Activated CD4-positive, alpha-beta T cell treated with anti-CD3 and anti-CD28 coated beads, Interleukin-2, amount 50 U/mL, for 24 hours (primary cell): ENCODE measurements around the gene TMEM255B.

Experiments
- DNase-seq, 2 donors: peaks; one replicate each; pipeline ENCODE4 v3.0.0-alpha.2; 2020; ENCODE audit warnings: low read depth in 1 of 2, low spot score in 1 of 2

The TMEM255B gene

DNA sequence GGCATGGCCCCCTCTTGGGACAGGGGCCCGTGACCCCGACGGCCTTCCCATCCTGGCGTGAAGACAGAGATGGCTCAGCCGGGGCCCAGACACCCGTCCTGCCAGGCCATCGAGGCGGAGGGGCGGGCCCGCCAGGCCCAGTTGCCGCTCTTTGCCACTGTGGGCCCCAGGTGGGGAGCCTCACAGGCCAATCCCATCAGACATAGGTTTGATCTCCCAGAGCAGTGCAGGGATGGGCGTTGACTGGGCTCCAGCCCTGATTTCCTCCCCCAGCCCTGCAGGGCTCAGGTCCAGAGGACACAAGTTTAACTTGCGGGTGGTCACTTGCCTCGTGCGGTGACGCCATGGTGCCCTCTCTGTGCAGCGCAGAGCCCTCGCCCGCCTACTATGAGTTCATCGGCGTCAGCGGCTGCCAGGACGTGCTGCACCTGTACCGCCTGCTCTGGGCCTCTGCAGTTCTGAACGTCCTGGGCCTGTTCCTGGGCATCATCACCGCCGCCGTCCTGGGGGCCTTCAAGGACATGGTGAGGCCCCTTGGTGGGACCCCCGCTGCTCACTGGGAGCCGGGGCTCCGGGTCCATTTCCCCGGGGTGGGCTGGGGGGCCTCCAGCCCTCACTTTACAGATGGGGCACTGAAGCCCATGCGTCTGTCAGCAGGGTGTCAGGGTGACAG, 42.4 kb downstream of the TMEM255B start:
- DNase-seq, result no peak

DNA sequence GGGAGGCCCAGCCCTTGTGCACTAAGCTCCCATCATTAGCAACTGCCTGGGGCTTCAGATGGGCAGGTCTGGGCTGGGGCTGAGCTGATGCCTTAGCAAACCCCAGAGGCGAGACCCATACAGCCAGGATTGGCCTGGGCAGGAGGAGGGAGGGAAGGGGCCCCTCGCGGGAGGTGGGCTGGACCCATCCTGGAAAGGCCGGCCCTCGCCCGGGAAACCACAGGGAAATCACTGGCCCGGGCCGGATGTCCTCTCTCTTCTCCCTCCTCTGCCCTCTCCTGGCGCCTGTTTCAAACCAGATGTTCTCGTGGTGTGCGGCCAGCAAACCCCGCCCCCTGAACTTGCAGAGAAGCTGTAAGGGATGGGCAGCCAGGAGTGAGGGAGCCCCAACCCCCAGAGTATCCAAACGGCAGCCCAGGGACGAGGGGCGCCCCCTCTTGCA, 43.1 kb downstream of the TMEM255B start:
- DNase-seq, result no peak

DNA sequence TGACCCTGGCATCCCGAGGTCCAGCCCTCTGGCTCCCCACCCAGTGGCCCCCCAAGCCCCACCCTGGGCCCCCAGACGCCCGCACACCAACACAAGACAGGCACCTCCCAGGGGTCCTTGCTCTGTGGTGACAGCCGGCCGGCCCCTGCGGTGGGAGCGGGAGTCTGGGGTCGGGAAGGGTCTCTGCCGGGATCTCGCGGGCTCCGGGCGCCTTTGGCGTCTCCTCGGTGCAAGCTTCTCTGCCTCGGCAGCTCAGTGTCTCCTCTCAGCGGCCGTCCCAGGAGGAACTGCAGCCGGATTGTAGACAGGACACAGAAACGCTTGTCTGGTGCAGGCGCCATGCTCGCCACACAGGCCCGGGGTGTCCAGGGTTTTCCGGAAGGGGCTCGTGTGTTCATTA, 43.7 kb downstream of the TMEM255B start:
- no peak for DNase-seq

DNA sequence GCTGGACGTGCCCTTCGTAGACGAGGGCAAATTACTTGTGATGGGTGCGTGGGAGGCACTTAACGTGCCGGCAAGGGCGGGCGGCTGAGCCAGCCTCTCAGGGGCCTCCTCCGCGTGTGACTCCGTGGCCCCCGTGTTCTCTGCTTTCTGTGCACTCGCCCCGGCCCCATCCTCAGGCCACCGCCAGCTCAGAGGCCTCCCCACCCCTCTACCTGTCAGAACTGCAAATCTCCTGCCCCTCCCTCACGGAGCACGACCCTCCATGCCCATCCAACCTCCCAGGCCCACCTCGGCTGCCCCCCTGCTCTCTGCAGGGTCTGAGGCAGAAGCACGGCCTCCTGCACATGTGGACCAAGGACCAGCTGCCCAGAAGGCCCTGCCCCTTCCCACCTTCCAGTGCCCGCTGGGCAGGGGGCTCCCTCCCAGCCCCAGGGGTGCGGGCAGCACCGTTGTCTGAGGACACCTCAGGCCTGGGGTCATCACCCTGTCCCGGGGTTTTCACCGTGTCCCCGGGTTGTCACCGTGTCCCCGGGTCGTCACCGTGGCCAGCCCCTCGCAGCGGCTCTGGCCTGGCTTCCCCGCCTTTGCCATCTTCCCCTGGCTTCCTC, 44.5 kb downstream of the TMEM255B start:
- DNase-seq, result no peak

DNA sequence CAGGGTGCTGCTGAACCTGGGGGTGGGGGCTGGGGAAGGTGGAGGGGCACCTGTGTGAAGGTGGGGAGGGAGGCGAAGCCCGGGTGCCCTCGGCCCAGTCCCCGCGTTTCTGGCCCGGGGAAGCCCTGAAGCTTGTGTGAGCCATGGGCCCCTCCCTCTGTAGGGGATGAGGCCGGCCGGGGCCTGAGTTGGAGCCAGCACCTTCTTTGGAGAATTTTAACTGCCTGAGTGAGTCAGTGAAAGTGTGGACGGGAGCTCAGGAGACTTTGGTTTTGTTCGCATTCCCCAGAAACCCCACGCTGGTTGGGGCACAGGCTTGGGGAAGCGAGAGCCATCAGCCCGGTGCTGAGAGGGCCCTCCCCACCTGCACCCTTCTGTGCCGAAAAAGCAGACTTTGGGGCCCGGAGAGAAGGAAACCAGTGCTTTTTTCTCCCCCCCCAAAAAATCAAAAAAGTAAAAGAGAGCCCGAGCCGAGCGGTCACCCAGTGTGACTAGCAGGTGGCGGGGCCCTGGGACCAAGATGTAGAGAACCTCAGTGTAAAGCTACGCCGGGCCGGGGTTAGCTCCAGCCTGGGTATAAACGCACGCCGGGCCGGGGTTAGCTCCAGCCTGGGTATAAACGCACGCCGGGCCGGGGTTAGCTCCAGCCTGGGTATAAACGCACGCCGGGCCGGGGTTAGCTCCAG, 45.1 kb downstream of the TMEM255B start:
- DNase-seq, result no peak

DNA sequence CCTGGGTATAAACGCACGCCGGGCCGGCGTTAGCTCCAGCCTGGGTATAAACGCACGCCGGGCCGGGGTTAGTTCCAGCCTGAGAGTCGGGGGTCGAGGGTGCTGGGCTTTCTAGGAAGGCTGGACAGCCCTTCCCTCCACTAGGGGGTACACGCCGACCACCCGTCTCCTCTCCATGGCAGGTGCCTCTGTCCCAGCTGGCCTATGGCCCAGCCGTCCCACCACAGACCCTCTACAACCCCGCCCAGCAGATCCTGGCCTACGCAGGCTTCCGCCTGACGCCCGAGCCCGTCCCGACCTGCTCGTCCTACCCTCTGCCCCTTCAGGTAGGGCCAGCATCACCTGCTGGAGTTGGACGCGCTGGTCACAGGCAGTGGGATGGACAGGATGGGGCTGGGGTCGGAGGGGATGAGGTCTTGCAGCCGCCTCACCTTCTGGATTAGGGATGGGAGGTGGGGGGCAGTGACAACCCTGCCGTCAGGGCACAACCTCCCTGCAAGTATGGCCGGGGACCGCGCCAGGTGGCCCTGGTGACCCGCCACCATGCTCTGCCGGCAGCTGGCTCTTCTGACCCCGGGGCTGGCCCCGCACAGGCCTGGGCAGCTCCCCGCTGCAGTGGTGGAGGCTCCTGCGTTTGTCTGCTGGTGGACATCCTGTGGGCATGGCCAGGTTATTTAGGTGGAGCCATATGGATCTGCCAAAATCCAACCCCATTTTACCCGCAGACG, 45.8 kb downstream of the TMEM255B start:
- DNase-seq, result no peak

DNA sequence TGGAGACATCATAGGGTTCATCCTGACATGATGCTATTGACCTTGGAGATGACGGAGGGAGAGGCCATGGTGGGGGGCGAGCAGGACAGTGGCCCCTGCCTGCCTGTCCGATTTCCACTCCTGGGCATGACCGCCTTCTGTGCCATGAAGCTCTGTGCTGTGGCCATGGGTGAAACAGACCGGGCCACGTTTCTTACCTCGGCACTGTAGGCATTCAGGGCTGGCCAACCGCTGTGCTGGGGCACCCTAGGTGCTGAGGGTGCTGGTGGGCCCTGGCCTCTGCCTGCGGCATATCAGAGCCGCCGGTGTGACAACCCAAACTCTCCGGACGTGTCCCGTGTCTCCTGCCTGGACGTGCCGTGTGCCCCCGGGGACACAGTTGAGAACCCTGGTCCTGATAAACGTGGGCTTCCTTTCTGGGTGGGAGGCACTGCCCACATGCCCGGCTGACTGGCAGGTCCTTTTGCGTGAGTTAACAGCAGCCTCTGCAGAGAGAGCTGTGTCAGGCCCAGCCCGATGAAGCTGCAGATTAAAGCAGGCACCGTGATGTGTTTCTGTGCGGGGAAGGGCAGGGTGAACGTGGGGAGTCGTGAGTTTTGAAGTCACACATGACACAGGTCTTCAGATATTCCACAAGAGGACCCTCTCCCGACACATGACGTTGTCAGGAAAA, 46.5 kb downstream of the TMEM255B start:
- no peak for DNase-seq

DNA sequence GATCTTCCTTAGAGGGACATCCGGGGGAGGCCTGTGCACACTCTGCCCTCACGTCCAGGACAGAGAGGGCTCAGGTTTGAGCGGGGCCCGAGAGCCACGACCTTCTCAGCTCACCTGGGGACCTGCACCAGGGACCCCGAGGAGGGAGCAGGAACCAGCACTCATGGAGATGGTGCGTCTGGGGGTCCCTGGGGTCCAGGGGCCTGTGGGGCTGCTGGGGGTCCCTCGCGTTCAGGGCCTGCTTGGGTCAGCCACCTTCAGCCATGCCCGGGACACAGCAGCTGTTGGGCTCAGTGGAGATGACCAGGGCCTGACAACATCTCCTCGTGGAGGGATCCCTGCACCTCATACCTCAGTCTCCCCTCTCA, 47.1 kb downstream of the TMEM255B start:
- no peak for DNase-seq

DNA sequence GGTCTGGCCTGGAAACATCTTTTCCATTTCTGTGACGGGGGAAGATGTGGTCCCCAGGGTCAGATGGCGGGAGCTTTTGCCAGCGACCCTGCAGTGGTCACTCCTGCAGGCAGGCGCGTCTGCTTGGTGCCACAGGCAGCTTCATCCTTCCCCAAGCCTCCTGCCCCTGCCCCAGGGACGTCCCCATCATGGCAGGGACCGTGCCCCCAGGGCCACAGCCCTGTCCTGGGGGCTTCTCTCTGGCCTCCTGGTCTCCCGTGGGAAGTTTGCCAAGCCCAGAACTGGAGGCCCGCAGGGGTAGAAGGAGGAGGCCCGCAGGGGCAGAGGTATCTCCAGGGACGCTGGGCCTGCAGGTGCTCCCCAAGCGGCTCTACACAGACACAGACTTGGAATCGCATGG, 47.5 kb downstream of the TMEM255B start:
- DNase-seq, result no peak

DNA sequence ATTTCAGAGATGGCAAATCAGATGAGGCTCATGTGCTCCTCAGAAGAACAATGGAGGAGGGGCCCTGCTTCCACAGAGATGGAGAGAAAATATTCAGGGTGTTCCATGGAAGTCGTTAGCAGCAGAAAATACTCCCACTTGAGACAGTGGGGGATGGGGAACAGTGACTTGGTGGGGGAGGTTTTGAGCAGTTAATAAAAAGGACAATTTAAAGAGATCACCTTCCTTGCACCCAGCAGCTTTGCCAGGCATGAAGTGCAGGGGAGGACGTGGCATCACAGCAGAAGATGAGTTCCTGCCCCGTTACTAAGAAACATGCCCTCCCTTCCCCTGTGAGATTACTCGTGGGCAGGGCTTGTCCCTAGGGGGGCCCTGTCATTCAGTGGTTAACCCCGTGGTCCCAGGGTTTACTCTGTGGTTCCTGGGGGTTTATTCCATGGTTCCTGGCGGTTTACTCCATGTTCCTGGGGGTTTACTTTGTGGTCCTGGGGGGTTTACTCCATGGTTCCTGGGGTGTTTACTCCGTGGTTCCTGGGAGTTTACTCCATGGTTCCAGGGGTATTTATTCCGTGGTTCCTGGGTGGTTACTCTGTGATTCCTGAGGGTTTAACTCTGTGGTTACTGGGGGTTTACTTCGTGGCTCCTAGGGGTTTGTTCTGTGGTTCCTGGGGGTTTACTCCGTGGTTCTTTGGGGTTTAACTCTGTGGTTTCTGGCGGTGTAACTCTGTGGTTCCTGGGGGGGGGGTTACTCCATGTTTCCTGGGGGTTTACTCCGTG, 49.2 kb downstream of the TMEM255B start:
- DNase-seq, result no peak

DNA sequence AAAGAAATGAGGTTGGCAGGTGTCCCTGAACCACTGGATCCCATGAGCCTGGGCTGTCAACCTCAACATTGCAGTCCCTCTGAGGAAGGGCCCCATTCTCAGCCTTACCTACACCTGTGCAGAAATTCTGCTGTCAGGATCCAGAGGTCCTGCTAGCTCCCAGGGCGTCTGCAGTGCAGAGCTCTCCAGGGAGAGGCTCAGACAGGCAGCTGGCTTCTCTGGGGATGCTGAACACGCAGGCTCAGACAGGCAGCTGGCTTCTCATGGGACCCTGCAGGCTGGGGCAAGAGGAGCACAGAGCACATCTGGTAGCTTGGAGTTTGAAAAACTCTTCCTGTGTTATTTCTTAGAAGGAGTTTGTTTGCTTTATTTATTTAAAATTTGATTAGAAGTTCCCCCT, 50.9 kb downstream of the TMEM255B start:
- no peak for DNase-seq

DNA sequence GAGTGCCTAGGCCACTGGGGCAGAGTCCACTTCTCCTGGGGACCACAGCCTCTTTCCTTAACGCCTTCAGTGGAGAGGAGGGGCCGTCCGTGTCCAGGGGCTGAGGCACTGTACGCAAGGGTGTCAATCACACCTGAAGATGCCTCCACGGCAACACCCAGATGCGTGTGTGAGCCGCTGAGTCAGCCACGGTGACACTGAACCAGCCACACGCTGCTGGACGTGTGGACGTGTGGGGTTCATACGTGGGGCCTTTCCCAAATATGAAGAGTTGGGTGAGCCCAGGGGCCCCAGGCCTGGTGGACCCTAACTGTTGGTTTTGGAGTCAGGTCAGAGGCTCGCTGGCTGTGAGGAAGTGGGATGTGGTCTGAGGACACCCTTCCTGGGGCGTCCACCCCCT, 51.6 kb downstream of the TMEM255B start:
- DNase-seq, result no peak

DNA sequence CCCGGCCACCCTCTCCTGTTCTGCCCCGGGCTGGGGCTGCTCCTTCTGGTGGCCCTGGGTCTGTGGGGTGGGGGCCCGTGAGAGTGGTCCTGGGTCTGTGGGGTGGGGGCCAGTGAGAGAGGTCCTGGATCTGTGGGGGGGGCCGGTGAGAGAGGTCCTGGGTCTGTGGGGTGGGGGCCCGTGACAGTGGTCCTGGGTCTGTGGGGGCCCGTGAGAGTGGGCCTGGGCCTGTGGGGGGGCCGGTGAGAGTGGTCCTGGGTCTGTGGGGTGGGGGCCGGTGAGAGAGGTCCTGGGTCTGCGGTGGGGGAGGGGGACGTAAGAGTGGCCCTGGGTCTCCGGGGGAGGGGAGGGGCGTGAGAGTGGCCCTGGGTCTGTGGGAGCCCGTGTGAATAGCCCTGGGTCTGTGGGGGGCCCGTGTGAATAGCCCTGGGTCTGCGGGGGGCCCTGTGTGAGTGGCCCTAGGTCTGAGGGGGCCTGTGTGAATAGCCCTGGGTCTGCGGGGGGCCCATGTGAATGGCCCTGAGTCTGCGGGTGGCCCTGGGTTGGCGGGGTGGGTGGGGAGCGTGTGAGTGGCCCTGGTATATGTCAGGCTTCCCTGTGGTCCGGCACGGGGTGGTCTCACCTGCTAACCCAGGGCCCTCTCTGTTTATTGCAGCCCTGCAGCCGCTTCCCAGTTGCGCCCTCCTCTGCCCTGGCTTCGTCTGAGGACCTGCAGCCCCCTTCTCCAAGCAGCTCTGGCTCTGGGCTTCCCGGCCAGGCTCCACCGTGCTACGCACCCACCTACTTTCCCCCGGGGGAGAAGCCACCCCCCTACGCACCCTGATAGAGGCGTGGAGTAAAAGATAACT, 52.3 kb downstream of the TMEM255B start:
- DNase-seq, result no peak

DNA sequence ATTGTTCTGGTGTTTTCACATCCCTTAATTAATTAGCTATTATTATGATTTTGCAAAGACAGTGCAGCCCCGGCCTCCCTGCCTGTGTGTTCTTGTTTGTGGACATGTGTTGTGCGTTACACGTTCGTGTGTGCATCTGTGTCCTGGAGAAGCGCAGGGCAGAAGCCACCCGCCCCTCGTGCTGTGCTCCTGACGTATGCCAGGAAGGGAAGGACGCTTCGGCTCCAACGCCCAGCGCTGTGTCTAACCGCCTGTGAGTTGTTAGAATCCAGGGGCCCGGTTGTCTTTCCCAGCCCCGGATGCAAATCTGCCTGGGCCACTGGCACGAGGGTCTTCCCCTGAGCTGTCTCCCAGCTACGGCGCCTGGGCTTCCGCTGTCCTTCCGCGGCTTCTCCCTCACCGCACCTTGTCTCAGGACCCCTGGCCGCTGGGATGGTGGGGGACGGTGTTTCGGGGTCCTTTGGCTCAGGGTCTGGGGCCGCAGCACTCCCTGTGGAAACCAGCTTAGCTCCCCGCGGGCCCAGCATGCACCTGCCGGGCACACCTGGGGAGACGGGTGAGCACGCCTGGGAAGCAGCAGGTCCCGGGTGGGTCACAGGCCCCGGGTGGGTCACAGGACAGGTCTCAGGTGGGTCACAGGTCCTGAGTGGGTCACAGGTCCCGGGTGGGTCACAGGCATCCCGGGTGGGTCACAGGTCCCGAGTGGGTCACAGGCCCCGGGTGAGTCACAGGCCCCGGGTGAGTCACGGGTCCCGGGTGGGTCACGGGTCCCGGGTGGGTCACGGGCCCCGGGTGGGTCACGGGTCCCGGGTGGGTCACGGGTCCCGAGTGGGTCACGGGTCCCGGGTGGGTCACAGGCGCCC, 53.4 kb downstream of the TMEM255B start:
- DNase-seq, result no peak

DNA sequence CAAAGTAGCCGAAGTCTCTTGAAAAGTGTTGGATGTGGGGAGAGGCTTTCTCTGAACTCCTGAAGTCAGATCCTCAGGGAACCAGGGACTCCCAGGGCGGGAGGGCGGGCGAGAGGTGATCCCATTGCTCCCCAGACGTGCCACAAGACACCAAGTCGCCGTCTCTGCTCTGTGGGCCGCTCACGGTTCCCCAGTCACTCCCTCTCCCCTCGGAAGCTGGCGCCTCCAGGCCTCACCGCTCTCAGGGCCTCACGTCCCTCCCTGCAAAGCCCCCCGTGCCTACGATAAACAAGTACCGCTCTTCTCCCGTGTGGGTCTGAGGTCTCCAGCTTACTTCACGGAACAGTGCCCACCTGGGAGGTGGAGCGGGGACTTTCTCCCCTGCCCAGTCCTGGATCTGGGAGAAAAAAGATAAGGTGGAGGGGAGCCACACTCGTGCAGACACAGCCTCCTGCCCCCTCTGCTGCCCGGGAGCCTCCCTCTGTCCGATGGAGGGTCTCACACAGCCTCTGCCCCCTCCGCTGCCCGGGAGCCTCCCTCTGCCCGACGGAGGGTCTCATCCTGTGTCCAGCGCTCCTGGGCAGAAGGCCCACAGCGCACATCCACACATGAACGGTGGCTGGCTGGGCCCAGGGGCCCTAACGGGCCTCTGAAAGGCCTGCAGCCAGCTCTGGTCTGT, 54.2 kb downstream of the TMEM255B start:
- no peak for DNase-seq

DNA sequence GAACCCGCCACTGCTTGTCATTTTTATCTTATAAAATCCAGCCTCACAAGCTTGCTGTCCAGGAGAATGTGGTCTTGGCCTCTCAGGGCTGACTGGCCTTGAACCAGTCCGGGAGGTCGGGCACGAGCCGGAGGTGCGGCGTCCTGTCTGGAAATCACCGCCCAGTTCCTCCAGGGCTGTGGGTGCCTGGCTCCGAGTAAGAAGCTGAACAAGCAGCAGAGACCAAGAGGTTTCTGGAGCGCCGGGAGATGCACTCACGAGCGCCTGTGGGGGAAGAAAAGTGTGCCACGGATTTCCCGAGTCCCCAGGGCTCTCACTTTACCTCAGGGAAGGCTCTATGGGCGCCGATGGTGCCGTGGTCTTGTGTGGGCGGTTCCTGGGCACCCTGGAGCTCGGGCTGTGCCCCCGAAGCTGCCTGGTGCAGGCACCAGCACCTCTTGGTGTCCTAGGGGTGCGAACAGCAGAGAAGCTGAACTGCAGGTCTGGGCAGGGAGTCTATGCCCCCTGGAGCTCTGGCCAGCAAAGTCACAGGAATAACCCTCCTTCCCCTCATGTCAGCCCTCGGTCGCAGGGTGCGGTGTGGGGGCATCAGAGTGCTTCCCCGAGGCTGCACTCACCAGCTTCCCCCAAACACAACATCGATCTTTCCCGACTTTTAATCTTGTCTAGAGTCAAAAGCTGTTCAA, 54.9 kb downstream of the TMEM255B start:
- DNase-seq, result no peak

DNA sequence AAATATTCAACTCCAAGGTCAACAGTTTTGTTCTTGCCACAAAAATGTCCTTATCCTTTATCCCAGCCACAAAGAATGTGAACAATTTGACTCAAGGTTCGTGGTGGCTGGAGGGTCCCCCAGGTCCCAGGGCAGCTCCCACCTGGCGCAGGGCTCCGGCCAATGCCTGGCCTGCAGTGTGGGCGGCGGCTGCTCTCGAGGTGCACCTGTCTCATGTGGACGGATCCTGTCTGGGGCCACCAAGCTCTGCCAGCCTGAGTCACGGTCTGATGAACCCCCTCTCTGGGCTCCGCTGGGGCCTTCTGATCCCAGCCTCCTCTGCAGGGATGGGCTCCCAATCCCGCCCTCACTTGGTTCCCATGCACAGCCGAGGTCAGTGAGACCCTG, 55.4 kb downstream of the TMEM255B start:
- DNase-seq, result no peak
